Central memory CD4-positive, alpha-beta T cell (primary cell): ENCODE results near the gene CEP70.
"Not testable (repeated sequence)": the region's sequence is repeated elsewhere in the genome, so short reads cannot be mapped to it uniquely, and the experiment has no call there.

Experiments
- DNase-seq: peaks from one replicate; pipeline ENCODE4 v3.0.0; 2022

CEP70 gene

GRCh38 chr3:138588445-138588844 is 5.6 kb downstream of the CEP70 start:
- DNase-seq = no peak

DNA sequence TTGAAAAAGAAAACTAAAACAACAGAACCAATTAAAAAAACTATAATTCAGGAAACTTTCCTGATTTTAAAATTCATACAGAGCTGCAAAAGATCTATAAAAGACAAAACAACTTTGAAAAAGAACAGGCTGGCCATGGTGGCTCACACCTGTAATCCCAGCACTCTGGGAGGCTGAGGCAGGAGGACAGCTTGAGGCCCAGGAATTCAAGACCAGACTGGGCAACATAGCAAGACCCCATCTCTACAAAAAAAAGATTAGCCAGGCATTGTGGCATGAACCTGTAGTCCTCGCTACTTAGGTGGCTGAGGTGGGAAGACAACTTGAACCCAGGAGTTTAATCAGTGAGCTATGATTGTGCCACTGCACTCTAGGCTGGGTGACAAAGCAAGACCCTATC is 6.7 kb downstream of the CEP70 start:
- no peak for DNase-seq

- DNase-seq = no peak
Observed at GRCh38 chr3:138578961-138579574, 15.0 kb downstream of the CEP70 start.

DNA sequence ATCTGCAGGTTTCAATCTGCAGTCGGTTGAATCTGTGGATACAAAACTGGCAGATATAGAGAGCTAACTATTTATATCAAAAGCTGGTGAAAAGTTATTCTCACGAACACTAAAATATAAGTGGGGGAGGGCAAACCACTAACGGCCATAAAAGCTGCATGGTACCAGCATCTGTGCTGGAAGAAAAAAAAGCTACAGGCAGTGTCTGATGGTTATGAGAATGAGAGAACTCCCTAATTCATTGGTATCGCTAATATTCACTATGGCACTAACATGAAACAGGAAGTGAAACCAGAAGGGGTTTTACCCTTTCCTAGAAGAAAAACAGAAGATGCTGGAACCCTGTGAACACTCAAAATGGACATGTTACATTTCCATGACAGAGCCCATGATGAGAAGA is 15.9 kb downstream of the CEP70 start:
- no peak for DNase-seq

- no peak for DNase-seq
Observed at GRCh38 chr3:138573138-138573537, 20.9 kb downstream of the CEP70 start.

GRCh38 chr3:138569624-138570023 is 24.4 kb downstream of the CEP70 start:
- not testable (repeated sequence) for DNase-seq

GRCh38 chr3:138569090-138569489 is 25.0 kb downstream of the CEP70 start:
- no peak for DNase-seq

DNA sequence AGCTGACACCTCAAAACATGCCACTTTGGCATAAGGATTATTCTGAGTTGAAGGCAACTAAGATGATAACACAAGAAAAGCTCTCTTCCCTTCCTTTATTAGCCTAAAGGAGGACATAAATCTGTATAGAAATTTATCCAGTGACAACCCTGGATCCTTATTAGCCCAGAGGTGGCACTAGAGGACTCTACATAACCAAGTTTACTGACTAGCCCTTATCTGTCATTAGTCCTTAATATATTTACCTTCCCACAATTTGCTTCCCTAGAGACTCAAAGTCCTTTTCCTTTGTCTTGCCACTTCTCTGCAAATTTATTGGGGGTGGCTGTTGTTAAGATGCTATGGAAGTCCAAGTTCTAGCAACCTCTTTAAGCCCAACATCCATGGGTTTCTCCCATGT is 26.7 kb downstream of the CEP70 start:
- DNase-seq = no peak

GRCh38 chr3:138566293-138566692 is 27.8 kb downstream of the CEP70 start:
- DNase-seq = not testable (repeated sequence)

DNA sequence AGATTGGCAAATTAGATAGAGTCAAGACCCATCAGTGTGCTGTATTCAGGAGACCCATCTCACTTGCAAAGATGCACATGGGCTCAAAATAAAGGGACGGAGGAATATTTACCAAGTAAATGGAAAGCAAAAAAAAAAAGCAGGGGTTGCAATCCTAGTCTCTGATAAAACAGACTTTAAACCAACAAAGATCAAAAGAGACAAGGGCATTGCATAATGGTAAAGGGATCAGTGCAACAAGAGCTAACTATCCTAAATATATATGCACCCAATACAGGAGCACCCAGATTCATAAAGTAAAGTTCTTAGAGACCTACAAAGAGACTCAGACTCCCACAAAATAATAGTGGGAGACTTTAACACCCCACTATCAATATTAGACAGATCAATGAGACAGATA is 31.2 kb downstream of the CEP70 start:
- DNase-seq = not testable (repeated sequence)

- no peak for DNase-seq
Observed at GRCh38 chr3:138560501-138560900, 33.6 kb downstream of the CEP70 start.

- DNase-seq = no peak
Observed at GRCh38 chr3:138559134-138559533, 34.9 kb downstream of the CEP70 start.

GRCh38 chr3:138554775-138555174 is 39.3 kb downstream of the CEP70 start:
- DNase-seq = not testable (repeated sequence)

GRCh38 chr3:138550958-138551357 is 43.1 kb downstream of the CEP70 start:
- not testable (repeated sequence) for DNase-seq

DNA sequence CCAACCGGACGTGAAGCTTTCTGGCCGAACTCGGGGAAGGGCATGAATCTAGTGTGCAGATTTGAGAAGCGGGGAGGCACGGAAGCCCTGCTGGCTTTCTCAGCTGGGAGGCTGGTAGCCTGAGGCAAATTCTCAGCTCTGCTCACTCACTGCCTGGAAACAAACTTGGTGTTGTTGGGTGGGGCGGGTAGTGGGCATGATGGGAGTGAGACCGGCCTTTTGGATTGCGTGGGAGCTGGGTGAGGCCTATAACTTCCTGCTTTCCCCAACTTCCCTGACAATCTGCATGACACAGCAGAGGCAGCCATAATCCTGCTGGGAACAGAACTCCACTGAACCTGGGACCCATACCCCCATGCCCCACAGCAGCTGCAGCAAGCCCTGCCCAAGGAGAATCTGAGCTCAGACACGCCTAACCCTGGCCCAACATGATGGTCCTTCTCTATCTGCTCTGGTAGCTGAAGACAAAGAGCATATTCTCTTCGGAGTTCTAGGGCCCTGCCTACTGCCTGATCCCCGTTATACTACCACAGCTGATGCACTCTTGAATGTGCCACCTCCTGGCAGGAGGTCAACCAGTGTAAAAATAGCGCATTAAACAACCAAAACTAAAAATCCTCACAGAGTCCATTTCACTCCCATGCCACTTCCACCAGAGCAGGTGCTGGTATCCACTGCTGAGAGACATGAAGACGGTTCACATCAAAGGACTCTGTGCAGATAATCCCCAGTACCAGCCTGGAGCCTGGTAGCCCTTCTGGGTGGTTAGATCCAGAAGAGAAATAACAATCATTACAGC is 44.7 kb downstream of the CEP70 start:
- no peak for DNase-seq

- no peak for DNase-seq
Observed at GRCh38 chr3:138547342-138547975, 46.6 kb downstream of the CEP70 start.

- DNase-seq = no peak
Observed at GRCh38 chr3:138544546-138544945, 49.5 kb downstream of the CEP70 start.

GRCh38 chr3:138542977-138543376 is 51.1 kb downstream of the CEP70 start:
- DNase-seq = no peak

GRCh38 chr3:138539352-138539751 is 54.7 kb downstream of the CEP70 start:
- DNase-seq = no peak

DNA sequence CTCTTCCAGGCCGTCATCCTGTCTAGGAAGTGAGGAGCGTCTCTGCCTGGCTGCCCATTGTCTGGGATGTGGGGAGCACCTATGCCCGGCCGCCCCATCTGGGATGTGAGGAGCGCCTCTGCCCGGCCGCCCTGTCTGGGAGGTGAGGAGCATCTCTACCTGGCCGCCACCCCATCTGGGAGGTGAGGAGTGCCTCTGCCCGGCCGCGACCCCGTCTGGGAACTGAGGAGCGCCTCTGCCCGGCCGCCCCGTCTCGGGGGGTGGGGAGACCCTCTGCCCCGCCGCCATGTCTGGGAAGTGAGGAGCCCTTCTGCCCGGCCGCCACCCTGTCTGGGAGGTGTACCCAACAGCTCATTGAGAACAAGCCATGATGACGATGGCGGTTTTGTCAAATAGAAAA is 72.6 kb downstream of the CEP70 start:
- DNase-seq = not testable (repeated sequence)

DNA sequence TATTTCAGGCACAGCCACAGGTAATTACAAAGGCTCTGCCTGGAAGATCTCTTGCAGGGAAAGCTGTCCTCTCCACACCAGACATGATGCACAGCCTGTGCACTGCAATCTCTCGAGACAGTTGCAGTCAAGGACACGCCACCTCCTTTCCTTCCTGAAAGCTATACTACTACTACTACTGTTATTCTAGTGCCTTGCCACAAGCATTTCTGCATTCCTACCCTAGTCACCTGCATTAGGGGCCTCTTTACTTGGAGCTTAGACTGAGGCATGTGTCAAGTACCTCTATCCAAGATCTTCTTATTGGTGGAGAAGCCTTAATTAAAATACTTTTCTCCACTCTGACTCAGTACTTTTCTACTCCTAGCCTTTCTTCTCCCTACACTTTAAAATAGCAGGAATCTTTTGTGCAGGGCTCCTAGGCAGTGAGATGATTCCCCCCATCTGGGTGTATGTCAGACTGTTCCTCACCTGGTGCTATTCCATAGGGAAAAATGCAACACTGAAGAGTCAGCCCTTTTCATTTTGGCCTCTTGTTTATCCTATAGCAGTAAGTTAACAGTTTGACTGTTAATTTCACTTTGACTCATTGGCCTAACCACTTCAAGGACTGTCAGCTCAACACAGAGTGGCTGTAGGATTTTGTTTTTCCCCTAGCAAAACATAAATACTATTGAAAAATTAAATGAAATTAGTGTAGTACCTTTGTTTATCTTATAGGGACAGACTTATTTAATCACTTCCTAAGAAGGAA is 80.8 kb downstream of the CEP70 start:
- DNase-seq = no peak

- no peak for DNase-seq
Observed at GRCh38 chr3:138511945-138512344, 82.1 kb downstream of the CEP70 start.

DNA sequence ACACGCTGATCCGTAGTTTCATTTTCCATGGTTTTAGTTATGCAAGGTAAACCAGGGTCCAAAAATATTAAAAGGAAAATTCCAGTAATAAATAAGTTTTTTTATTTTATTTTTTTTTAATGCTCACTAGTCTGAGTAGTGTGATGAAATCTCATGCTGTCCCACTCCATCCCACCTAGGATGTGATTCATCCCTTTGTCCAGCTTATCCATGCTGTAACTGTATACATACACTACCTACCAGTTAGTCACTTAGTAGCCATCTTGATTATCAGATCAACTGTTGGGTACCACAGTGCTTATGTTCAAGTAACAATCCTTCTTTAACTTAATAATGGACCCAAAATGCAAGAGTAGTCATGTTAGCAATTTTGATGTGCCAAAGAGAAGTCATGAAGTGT is 84.5 kb downstream of the CEP70 start:
- no peak for DNase-seq
